Spleen (tissue), 11 donors: ENCODE measurements around the gene WDR44. TPM values are rescaled to one million over a fixed set of nuclear protein-coding genes. Genes with fewer than 3 reads are reported as not detected.
"Not testable (repeated sequence)": the region's sequence is repeated elsewhere in the genome, so short reads cannot be mapped to it uniquely, and the experiment has no call there.

Experiments used
- DNase-seq: peaks from one replicate; pipeline ENCODE4 v3.0.0-alpha.2; 2020
- H3K27ac ChIP-seq, 8 donors: fragments of 200-600 bp; sonication (generic) in 7 of 8; 1 replicate in 4 of 8; 2 replicates in 4 of 8; pipeline versions ENCODE4 v1.5.0 to v1.8.0; 2016 to 2021; ENCODE audit warnings: inconsistent platforms in 4 of 8, mild to moderate bottlenecking in 4 of 8, moderate library complexity in 1 of 8
- H3K27me3 ChIP-seq, 7 donors: fragments of 200-600 bp; sonication (generic) in 6 of 7; replicated peaks in 1 of 7; 1 replicate in 4 of 7; 2 replicates in 3 of 7; pipeline versions ENCODE4 v1.5.0 to v1.8.0; 2016 to 2021; ENCODE audit warnings: inconsistent platforms in 3 of 7, mild to moderate bottlenecking in 1 of 7
- H3K36me3 ChIP-seq, 6 donors: fragments of 200-600 bp; sonication (generic) in 5 of 6; 1 replicate in 4 of 6; 2 replicates in 2 of 6; pipeline versions ENCODE4 v1.5.0 to v1.8.0; 2016 to 2021; ENCODE audit warnings: inconsistent platforms in 2 of 6
- H3K4me1 ChIP-seq, 6 donors: fragments of 200-600 bp; sonication (generic) in 5 of 6; 1 replicate in 3 of 6; 2 replicates in 3 of 6; pipeline versions ENCODE4 v1.5.0 to v1.8.0; 2016 to 2021; ENCODE audit warnings: inconsistent platforms in 3 of 6
- H3K4me3 ChIP-seq, 8 donors: fragments of 200-600 bp; sonication (generic) in 7 of 8; 1 replicate in 4 of 8; 2 replicates in 4 of 8; pipeline versions ENCODE4 v1.5.0 to v1.8.0; 2016 to 2021; ENCODE audit warnings: inconsistent platforms in 4 of 8, mild to moderate bottlenecking in 4 of 8, moderate library complexity in 2 of 8
- H3K9me3 ChIP-seq, 8 donors: fragments of 200-600 bp; sonication (generic) in 7 of 8; 1 replicate in 4 of 8; 2 replicates in 4 of 8; pipeline versions ENCODE4 v1.5.0 to v1.8.0; 2016 to 2021; ENCODE audit warnings: inconsistent platforms in 4 of 8
- CTCF ChIP-seq, 11 experiments: fragments of 200-600 bp in 7 of 11; fragments of 450-650 bp in 4 of 11; sonication (generic) in 4 of 11; IDR thresholded peaks in 8 of 11; conservative IDR thresholded peaks in 3 of 11; 1 replicate in 7 of 11; 2 replicates in 4 of 11; pipeline versions ENCODE4 v1.4.0 to v1.8.0; 2016 to 2021; ENCODE audit warnings: antibody characterized with exemption in 11 of 11, inconsistent platforms in 4 of 11, mild to moderate bottlenecking in 1 of 11
- POLR2A ChIP-seq, 3 donors: fragments of 450-650 bp; IDR thresholded peaks; one replicate each; pipeline ENCODE4 v1.5.1; 2017; ENCODE audit warnings: antibody characterized with exemption in 3 of 3, mild to moderate bottlenecking in 1 of 3
- POLR2AphosphoS5 ChIP-seq, 3 donors: sonication (generic); formaldehyde crosslinking; IDR thresholded peaks; one replicate each; pipeline ENCODE4 v1.5.1; 2017; ENCODE audit warnings: antibody characterized with exemption in 3 of 3
- WGBS, 5 donors: extraction: QIAGEN DNeasy Blood & Tissue Kit in 3 of 5; methylation state at CpG; one replicate each; pipeline versions ENCODE4 v1.1.5 to v1.1.7; 2013 to 2018; 5-methylcytosine and 5-hydroxymethylcytosine counted together
- intact Hi-C: fragments of 100-400 bp; cut with DNase I; formaldehyde crosslinking; loops from one replicate; pipeline ENCODE4 v1.15.0; 2023; ENCODE audit warnings: low total_unique reads
- polyA plus RNA-seq, 3 donors: library from polyadenylated mRNA; stranded (reverse); fragments of 200-250 nt; gene quantifications; one replicate each; pipeline ENCODE4 v1.2.1, GENCODE V29; 2013
- total RNA-seq, 7 donors: library from RNA; depleted of rRNA in 3 of 7; stranded (reverse); fragments of >200 nt in 3 of 7; fragmentation: NEBNext Ultra II Directional in 4 of 7; extraction: Animal tissue kit (Norgen Biotek cat#: 25700) in 4 of 7; gene quantifications; one replicate each; pipeline versions ENCODE4 v1.1.0 to v1.2.1, GENCODE V29; 2016 to 2021
- donor health status: healthy with polysubstance abuse.
- donor health status: DM: no; HTN: no; CAD: no; lungs with moderate emphysema.
- donor health status: DM: no; HTN: no; CAD: no.
- donor health status: Bipolar disorder and iron deficiency.
- donor health status: healthy.
- donor health status: DM: no; HTN: no; CAD: no.
- donor health status: DM: yes; HTN: yes; CAD: no.

WDR44 gene
- total and polyA plus RNA-seq, 10 donors, result 3.5 to 24.5 (median 17.3) TPM

DNA sequence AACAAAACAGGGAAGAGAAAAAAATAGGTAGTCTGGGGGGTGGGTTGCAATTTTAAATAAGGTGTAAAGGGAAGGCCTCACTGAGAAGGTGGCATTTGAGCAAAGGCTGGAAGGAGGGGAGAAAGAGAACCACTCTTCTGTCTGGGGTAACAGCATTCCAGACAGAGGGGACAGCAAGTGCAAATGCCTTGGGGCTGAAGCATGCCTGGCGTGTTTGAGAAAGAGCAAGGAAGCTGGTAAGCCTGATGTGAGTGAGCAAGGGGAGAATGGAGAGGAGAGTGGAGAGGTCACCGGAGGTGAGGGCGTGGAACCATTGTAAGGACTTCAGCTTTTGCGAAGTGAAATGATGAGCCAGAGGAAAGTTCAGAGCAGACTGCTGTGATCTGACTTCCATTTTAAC is 130.0 kb downstream of the WDR44 start:
- intact Hi-C loops, result no loop called here
- H3K27me3 ChIP-seq, result no peaks in the 10 kb centered on the region
- no peak overlapping the region for H3K27ac ChIP-seq
- no peak for TF ChIP-seq POLR2AphosphoS5 (IDR thresholded peaks at IDR 0.05)
- TF ChIP-seq CTCF (IDR thresholded peaks at IDR 0.05 in 8 of 11, conservative IDR thresholded peaks at IDR 0.05 in 3 of 11), result no peak
- no peak for TF ChIP-seq POLR2A (IDR thresholded peaks at IDR 0.05)
- DNase-seq, result no peak
- WGBS, 5 donors, result 79 to 97% (median 89%) methylated on average over 4 of the region's 4 CpGs
- H3K4me1 ChIP-seq, result no peaks in the 10 kb centered on the region
- peaks cover 0 to 6% (median 2%) of the 10 kb centered on the region in 8 donors for H3K9me3 ChIP-seq
- no peak overlapping the region for H3K4me3 ChIP-seq
- H3K36me3 ChIP-seq, result no peaks in the 10 kb centered on the region

DNA sequence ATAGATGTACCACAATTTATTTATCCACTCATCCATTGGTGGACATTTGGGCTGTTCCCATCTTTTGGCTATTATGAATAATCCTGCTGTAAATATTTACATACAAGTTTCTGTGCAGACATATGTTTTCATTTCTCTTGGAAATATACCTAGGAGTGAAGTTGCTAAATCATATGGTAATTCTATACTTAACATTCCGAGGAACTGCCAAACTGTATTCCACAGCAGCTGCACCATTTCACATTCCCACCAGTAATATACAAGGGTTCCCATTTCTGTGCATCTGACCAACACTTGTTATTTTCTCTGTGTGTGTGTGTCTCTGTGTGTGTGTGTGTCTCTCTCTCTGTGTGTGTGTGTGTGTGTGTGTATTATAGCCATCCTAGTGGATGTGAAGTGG is 134.3 kb downstream of the WDR44 start:
- no peaks in the 10 kb centered on the region for H3K27me3 ChIP-seq
- H3K9me3 ChIP-seq, result no peaks in the 10 kb centered on the region
- DNase-seq, result no peak
- WGBS, 5 donors, result 71 to 94% (median 90%) methylated on average over 1 of the region's 1 CpG
- no peaks in the 10 kb centered on the region for H3K4me1 ChIP-seq
- H3K36me3 ChIP-seq, result no peaks in the 10 kb centered on the region
- no peak overlapping the region for H3K4me3 ChIP-seq
- intact Hi-C loops, result no loop called here
- TF ChIP-seq CTCF (IDR thresholded peaks at IDR 0.05 in 8 of 11, conservative IDR thresholded peaks at IDR 0.05 in 3 of 11) (no peak), POLR2A (IDR thresholded peaks at IDR 0.05) (no peak), POLR2AphosphoS5 (IDR thresholded peaks at IDR 0.05) (no peak)
- no peak overlapping the region for H3K27ac ChIP-seq

GRCh38 chrX:118482384-118482783 is 136.5 kb downstream of the WDR44 start:
- intact Hi-C loops, H3K4me3 ChIP-seq, H3K4me1 ChIP-seq, DNase-seq, H3K9me3 ChIP-seq, H3K27ac ChIP-seq, H3K36me3 ChIP-seq, H3K27me3 ChIP-seq: not testable (repeated sequence)
- 87 to 97% (median 95%) methylated on average over 4 of the region's 4 CpGs for WGBS, 5 donors

DNA sequence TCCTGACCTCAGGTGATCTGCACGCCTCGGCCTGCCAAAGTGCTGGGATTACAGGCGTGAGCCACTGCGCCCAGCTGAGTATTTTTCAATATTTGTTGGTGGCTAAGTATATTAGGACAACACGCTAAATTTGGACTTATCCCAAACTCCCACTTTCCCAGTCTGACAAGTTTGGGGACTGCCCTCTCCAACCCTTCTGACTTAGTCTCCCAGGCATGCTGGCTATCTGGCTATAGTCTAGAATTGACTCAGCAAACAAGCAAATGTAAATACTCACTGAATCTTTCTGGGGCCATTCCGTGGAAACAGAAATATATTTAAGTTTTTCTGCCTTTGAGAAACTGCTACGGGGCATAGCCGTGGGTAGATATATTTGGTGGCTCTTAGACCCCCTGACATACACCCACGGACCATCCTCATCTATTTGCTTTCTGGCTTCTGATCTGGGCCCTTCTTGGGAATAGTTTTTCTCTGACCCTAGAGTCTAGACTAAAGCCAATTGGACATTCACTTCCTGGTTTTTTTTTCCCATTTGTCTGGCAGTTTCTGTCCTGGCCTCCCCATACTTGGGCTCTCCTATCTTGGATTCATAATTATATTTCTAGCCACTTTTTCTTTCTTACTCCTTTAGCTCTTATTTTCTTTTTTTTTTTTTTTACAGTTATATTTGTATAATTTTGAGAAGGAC is 138.5 kb downstream of the WDR44 start:
- DNase-seq, result no peak
- no peaks in the 10 kb centered on the region for H3K9me3 ChIP-seq
- H3K4me3 ChIP-seq, result no peak overlapping the region
- H3K27me3 ChIP-seq, result no peaks in the 10 kb centered on the region
- no peaks in the 10 kb centered on the region for H3K36me3 ChIP-seq
- TF ChIP-seq POLR2A (IDR thresholded peaks at IDR 0.05), result no peak
- no peak for TF ChIP-seq POLR2AphosphoS5 (IDR thresholded peaks at IDR 0.05)
- no peak for TF ChIP-seq CTCF (IDR thresholded peaks at IDR 0.05 in 8 of 11, conservative IDR thresholded peaks at IDR 0.05 in 3 of 11)
- no peak overlapping the region for H3K27ac ChIP-seq
- no peaks in the 10 kb centered on the region for H3K4me1 ChIP-seq
- 82 to 97% (median 94%) methylated on average over 9 of the region's 9 CpGs for WGBS, 5 donors
- intact Hi-C loops, result no loop called here

DNA sequence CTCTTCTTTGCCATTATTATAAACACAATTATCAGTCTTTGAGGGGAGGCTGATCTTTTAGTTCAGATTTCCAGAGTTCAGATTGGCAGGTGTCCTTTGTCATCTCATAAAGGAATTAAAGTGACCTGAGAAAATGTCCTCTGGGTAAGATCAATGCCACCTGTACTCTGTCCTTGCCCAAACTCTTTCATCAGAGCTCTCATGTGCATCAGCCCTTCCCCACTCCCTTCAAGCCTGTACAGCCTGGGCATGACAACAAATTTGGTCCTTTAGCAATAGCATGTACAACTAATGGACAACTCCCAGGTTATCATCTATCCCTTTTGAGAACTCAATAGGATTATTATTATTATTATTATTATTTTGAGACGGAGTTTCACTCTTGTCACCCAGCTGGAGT is 140.8 kb downstream of the WDR44 start:
- intact Hi-C loops, DNase-seq, H3K36me3 ChIP-seq, H3K9me3 ChIP-seq, H3K4me3 ChIP-seq, H3K27ac ChIP-seq, H3K27me3 ChIP-seq, H3K4me1 ChIP-seq: not testable (repeated sequence)
- WGBS, 5 donors, result 71 to 100% (median 90%) methylated on average over 1 of the region's 1 CpG
